H9 (cell line): ENCODE data around the gene OR6C1. TPM values are rescaled to one million over a fixed set of nuclear protein-coding genes. Genes with fewer than 3 reads are reported as not detected.
A peak's percentile ranks its signal among the peaks of the same experiment; 100 is the strongest.
"Not testable (repeated sequence)": the region's sequence is repeated elsewhere in the genome, so short reads cannot be mapped to it uniquely, and the experiment has no call there.

Experiments
- DNase-seq: peaks from one replicate; pipeline ENCODE4 v3.0.0-alpha.2; 2017
- H2AFZ ChIP-seq: one replicate; pipeline ENCODE4 v1.6.1; 2013; ENCODE audit warnings: mild to moderate bottlenecking, low read length, control low read depth, moderate library complexity
- H2AK5ac ChIP-seq: 2 replicates; pipeline ENCODE4 v1.6.1; 2013; ENCODE audit warnings: low read length, control low read depth, mixed read lengths; ENCODE audit not compliant: insufficient read length
- H2BK120ac ChIP-seq: one replicate; pipeline ENCODE4 v1.6.1; 2013; ENCODE audit warnings: low read depth, mild to moderate bottlenecking, low read length, control low read depth, inconsistent platforms; ENCODE audit not compliant: poor library complexity, severe bottlenecking
- H2BK12ac ChIP-seq: 2 replicates; pipeline ENCODE4 v1.6.1; 2013; ENCODE audit warnings: low read length, control low read depth, mixed read lengths, low read depth; ENCODE audit not compliant: insufficient read length
- H2BK15ac ChIP-seq: 2 replicates; pipeline ENCODE4 v1.6.1; 2013; ENCODE audit warnings: low read depth, low read length, control low read depth
- H2BK20ac ChIP-seq: one replicate; pipeline ENCODE4 v1.6.1; 2013; ENCODE audit warnings: low read depth, mild to moderate bottlenecking, low read length, control low read depth, inconsistent platforms; ENCODE audit not compliant: poor library complexity, severe bottlenecking
- H2BK5ac ChIP-seq: 2 replicates; pipeline ENCODE4 v1.6.1; 2013; ENCODE audit warnings: low read length, control low read depth, mixed read lengths; ENCODE audit not compliant: insufficient read length
- H3K14ac ChIP-seq: 2 replicates; pipeline ENCODE4 v1.6.1; 2013; ENCODE audit warnings: low read length, control low read depth; ENCODE audit not compliant: insufficient read depth
- H3K18ac ChIP-seq: 2 replicates; pipeline ENCODE4 v1.6.1; 2013; ENCODE audit warnings: low read depth, mild to moderate bottlenecking, mixed read lengths, low read length, control low read depth; ENCODE audit not compliant: insufficient read length
- H3K23ac ChIP-seq: 2 replicates; pipeline ENCODE4 v1.6.1; 2013; ENCODE audit warnings: low read length, control low read depth, mixed read lengths, low read depth; ENCODE audit not compliant: insufficient read length
- H3K23me2 ChIP-seq: 2 replicates; pipeline ENCODE4 v1.6.1; 2013; ENCODE audit warnings: low read depth, mild to moderate bottlenecking, mixed read lengths, low read length, control low read depth; ENCODE audit not compliant: insufficient read length, poor library complexity, severe bottlenecking
- H3K27ac ChIP-seq: 2 replicates; pipeline ENCODE4 v1.5.1; 2013; ENCODE audit warnings: low read length, control low read depth, mixed read lengths, low read depth; ENCODE audit not compliant: insufficient read length
- H3K27me3 ChIP-seq: 2 replicates; pipeline ENCODE4 v1.6.1; 2013; ENCODE audit warnings: low read length, control low read depth, inconsistent platforms; ENCODE audit not compliant: insufficient read depth
- H3K4ac ChIP-seq: 2 replicates; pipeline ENCODE4 v1.6.1; 2013; ENCODE audit warnings: low read depth, mild to moderate bottlenecking, control low read depth, inconsistent platforms, low read length, moderate library complexity
- H3K4me1 ChIP-seq: 2 replicates; pipeline ENCODE4 v1.6.1; 2013; ENCODE audit warnings: low read length, control low read depth, inconsistent platforms; ENCODE audit not compliant: insufficient read depth
- H3K4me2 ChIP-seq: 2 replicates; pipeline ENCODE4 v1.6.1; 2013; ENCODE audit warnings: low read length, control low read depth, mixed read lengths; ENCODE audit not compliant: insufficient read length, insufficient read depth
- H3K56ac ChIP-seq: 2 replicates; pipeline ENCODE4 v1.6.1; 2013; ENCODE audit warnings: low read depth, mild to moderate bottlenecking, mixed read lengths, low read length, control low read depth; ENCODE audit not compliant: insufficient read length
- H3K79me1 ChIP-seq: 2 replicates; pipeline ENCODE4 v1.6.1; 2013; ENCODE audit warnings: low read depth, mild to moderate bottlenecking, moderate library complexity, low read length, control low read depth, inconsistent platforms; ENCODE audit not compliant: insufficient read depth, poor library complexity, severe bottlenecking
- H3K79me2 ChIP-seq: 2 replicates; pipeline ENCODE4 v1.6.1; 2013; ENCODE audit warnings: low read length, control low read depth, inconsistent platforms; ENCODE audit not compliant: insufficient read depth
- H3K9ac ChIP-seq: 2 replicates; pipeline ENCODE4 v1.6.1; 2013; ENCODE audit warnings: low read length, control low read depth, mixed read lengths; ENCODE audit not compliant: insufficient read length; ENCODE audit errors: extremely low read depth
- H3K9me3 ChIP-seq: one replicate; pipeline ENCODE4 v1.6.1; 2013; ENCODE audit warnings: low read depth, low read length, inconsistent platforms; ENCODE audit not compliant: control insufficient read depth
- H3T11ph ChIP-seq: one replicate; pipeline ENCODE4 v1.6.1; 2013; ENCODE audit warnings: mild to moderate bottlenecking, low read length, control low read depth, inconsistent platforms
- H4K20me1 ChIP-seq: one replicate; pipeline ENCODE4 v1.6.1; 2013; ENCODE audit not compliant: control insufficient read depth, insufficient read length, insufficient read depth
- H4K5ac ChIP-seq: 2 replicates; pipeline ENCODE4 v1.6.1; 2013; ENCODE audit warnings: low read depth, mild to moderate bottlenecking, mixed read lengths, low read length, control low read depth; ENCODE audit not compliant: insufficient read length
- H4K8ac ChIP-seq: replicated peaks from 2 replicates; pipeline ENCODE4 v1.6.1; 2013; ENCODE audit warnings: low read length, control low read depth, mixed read lengths, low read depth; ENCODE audit not compliant: insufficient read length
- H4K91ac ChIP-seq: 2 replicates; pipeline ENCODE4 v1.6.1; 2013; ENCODE audit warnings: low read depth, mild to moderate bottlenecking, moderate library complexity, mixed read lengths, low read length, control low read depth; ENCODE audit not compliant: insufficient read length
- H3K27ac Mint-ChIP-seq, 3 experiments: 2 replicates in 2 of 3; 3 replicates in 1 of 3; pipeline ENCODE4 v1.8.0; 2020 to 2021; ENCODE audit warnings: mixed read lengths in 3 of 3, mild to moderate bottlenecking in 1 of 3, moderate library complexity in 1 of 3
- H3K27me3 Mint-ChIP-seq: 2 replicates; pipeline ENCODE4 v1.8.0; 2021; ENCODE audit warnings: low read depth, mild to moderate bottlenecking, moderate library complexity, mixed read lengths
- H3K36me3 Mint-ChIP-seq, 3 experiments: 2 replicates in 2 of 3; 3 replicates in 1 of 3; pipeline ENCODE4 v1.8.0; 2020 to 2021; ENCODE audit warnings: low read depth in 3 of 3, mixed read lengths in 3 of 3; ENCODE audit not compliant: insufficient read depth in 1 of 3
- H3K4me1 Mint-ChIP-seq, 2 experiments: 2 replicates each; pipeline ENCODE4 v1.8.0; 2020; ENCODE audit warnings: mixed read lengths in 2 of 2
- H3K4me3 Mint-ChIP-seq, 2 experiments: 2 replicates in 1 of 2; 3 replicates in 1 of 2; pipeline ENCODE4 v1.8.0; 2020 to 2021; ENCODE audit warnings: mild to moderate bottlenecking in 2 of 2, mixed read lengths in 2 of 2, moderate library complexity in 1 of 2
- H3K9me3 Mint-ChIP-seq, 2 experiments: 2 replicates in 1 of 2; 3 replicates in 1 of 2; pipeline ENCODE4 v1.8.0; 2020; ENCODE audit warnings: mild to moderate bottlenecking in 2 of 2, mixed read lengths in 2 of 2, moderate library complexity in 1 of 2
- WGBS: extraction: QIAGEN DNeasy Blood & Tissue Kit; methylation state at CpG from one replicate; pipeline ENCODE4 v1.1.7; 2013; ENCODE audit warnings: missing lambda C conversion rate, low lambda C conversion rate, mixed read lengths; ENCODE audit not compliant: insufficient read length; ENCODE audit errors: extremely low coverage; 5-methylcytosine and 5-hydroxymethylcytosine counted together
- total RNA-seq: library from RNA; stranded (reverse); gene quantifications from 2 replicates; pipeline ENCODE4 v1.2.1, GENCODE V29; 2021
- TF ChIP-seq, protein P1 (sequence below): fragments of 200-600 bp; sonication (generic); conservative IDR thresholded peaks from 3 replicates; pipeline ENCODE4 v1.8.0; 2021; ENCODE audit warnings: antibody characterized with exemption, mild to moderate bottlenecking

The OR6C1 gene
- total RNA-seq, 1 experiment from 2014 or later: not detected

DNA sequence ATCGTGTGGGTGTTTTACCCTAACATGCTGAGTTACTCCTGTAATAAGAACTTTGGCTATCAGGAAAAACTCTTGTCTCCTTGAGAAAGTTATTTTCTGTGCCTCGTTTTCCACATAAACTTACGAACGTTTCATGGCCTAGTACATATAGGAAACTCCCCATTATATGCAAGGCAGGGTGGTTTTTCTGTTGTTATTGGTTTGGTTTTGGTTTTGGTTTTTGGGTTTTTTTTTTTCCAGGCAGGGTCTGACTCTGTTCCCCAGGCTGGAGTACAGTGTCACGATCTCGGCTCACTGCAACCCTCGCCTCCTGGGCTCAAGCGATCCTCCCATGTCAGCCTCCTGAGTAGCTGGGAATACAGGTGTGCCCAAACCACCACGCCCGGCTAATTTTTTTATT is 21.9 kb downstream of the OR6C1 start:
- Histone ChIP-seq H3K56ac (no peak overlapping the region), H3K18ac (no peak overlapping the region), H2BK12ac (no peak overlapping the region), H2BK5ac (no peak overlapping the region), H3K27me3 (no peaks in the 10 kb centered on the region), H3K23ac (no peak overlapping the region), H2BK120ac (no peak overlapping the region), H2BK20ac (no peak overlapping the region), H3K79me2 (no peaks in the 10 kb centered on the region), H3K4ac (no peak overlapping the region), H4K91ac (no peak overlapping the region), H2BK15ac (no peak overlapping the region), H3K9me3 (no peaks in the 10 kb centered on the region), H2AFZ (no peak overlapping the region), H3K14ac (no peak overlapping the region), H3K79me1 (no peaks in the 10 kb centered on the region), H2AK5ac (no peak overlapping the region), H3K9ac (no peak overlapping the region), H3T11ph (no peak overlapping the region), H4K20me1 (no peaks in the 10 kb centered on the region), H4K8ac (no peak overlapping the region), H4K5ac (no peak overlapping the region), H3K4me1 (peaks cover 4% of the 10 kb centered on the region; the same call in 1 of the 2 replicates), H3K23me2 (no peaks in the 10 kb centered on the region), H3K4me2 (no peak overlapping the region), H3K27ac (no peak overlapping the region)
- H3K4me1 Mint-ChIP-seq: peaks cover 11 to 14% of the 10 kb centered on the region in 2 experiments
- no CpG with 5 or more reads among the region's 10 CpGs for WGBS
- no peak overlapping the region for H3K4me3 Mint-ChIP-seq
- DNase-seq: no peak
- no peaks in the 10 kb centered on the region for H3K36me3 Mint-ChIP-seq
- TF ChIP-seq, protein P1, sequence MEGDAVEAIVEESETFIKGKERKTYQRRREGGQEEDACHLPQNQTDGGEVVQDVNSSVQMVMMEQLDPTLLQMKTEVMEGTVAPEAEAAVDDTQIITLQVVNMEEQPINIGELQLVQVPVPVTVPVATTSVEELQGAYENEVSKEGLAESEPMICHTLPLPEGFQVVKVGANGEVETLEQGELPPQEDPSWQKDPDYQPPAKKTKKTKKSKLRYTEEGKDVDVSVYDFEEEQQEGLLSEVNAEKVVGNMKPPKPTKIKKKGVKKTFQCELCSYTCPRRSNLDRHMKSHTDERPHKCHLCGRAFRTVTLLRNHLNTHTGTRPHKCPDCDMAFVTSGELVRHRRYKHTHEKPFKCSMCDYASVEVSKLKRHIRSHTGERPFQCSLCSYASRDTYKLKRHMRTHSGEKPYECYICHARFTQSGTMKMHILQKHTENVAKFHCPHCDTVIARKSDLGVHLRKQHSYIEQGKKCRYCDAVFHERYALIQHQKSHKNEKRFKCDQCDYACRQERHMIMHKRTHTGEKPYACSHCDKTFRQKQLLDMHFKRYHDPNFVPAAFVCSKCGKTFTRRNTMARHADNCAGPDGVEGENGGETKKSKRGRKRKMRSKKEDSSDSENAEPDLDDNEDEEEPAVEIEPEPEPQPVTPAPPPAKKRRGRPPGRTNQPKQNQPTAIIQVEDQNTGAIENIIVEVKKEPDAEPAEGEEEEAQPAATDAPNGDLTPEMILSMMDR: no peak
- H3K27me3 Mint-ChIP-seq: peaks cover 3% of the 10 kb centered on the region; the same call in 1 of the 2 replicates
- no peaks in the 10 kb centered on the region for H3K9me3 Mint-ChIP-seq
- no peak overlapping the region for H3K27ac Mint-ChIP-seq

DNA sequence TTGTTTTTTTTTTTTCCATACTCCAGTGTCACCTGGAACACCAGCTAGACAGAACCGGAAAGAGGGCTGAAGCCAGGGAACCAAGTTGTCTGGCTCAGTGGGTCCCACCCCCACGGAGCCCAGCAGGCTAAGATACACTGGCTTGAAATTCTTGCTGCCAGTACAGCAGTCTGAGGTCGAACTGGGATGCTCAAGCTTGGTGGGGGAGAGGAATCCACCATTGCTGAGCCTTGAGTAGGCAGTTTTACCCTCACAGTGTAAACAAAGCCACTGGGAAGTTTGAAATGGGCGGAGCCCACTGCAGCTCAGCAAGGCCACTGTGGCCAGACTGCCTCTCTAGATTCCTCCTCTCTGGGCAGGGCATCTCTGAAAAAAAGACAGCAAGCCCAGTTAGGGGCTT is 41.2 kb downstream of the OR6C1 start:
- not testable (repeated sequence) for H4K91ac ChIP-seq, H3K18ac ChIP-seq, H3K27ac ChIP-seq, H2AK5ac ChIP-seq, H3K23ac ChIP-seq, H3K79me2 ChIP-seq, H2BK15ac ChIP-seq, H2BK20ac ChIP-seq, H2BK5ac ChIP-seq, H4K20me1 ChIP-seq, H4K5ac ChIP-seq, H2BK12ac ChIP-seq, H3K14ac ChIP-seq, H3K4me2 ChIP-seq, H3K27me3 ChIP-seq, H2AFZ ChIP-seq, H3K9ac ChIP-seq, H2BK120ac ChIP-seq, H4K8ac ChIP-seq, H3K4me1 ChIP-seq, H3K27me3 Mint-ChIP-seq, H3T11ph ChIP-seq, H3K4ac ChIP-seq, H3K9me3 ChIP-seq, H3K23me2 ChIP-seq, H3K56ac ChIP-seq, H3K79me1 ChIP-seq
- DNase-seq: peak; percentile 59
- Mint-ChIP-seq H3K36me3 (peaks cover 0 to 12% (median 8%) of the 10 kb centered on the region in 3 experiments; a peak in 4 of 7 replicates), H3K4me3 (peak overlapping the region in 1 of 2 experiments; percentile 55; a peak in 2 of 5 replicates), H3K4me1 (peaks cover 18 to 23% of the 10 kb centered on the region in 2 experiments), H3K9me3 (peaks cover 10% of the 10 kb centered on the region in 2 experiments), H3K27ac (peak overlapping the region; percentile 65 to 92 (median 84); a peak in 3 of 7 replicates)
- WGBS: no CpG with 5 or more reads among the region's 4 CpGs
